Neural progenitor cell (in vitro differentiated cells): Measurements from ENCODE around the gene COL17A1. TPM values are rescaled to one million over a fixed set of nuclear protein-coding genes. Genes with fewer than 3 reads are reported as not detected.
A peak's percentile ranks its signal among the peaks of the same experiment; 100 is the strongest.

Source experiments
- DNase-seq: peaks from one replicate; pipeline ENCODE4 v3.0.0-alpha.2; 2016; ENCODE audit warnings: low spot score
- H2AFZ ChIP-seq: fragments of 200-600 bp; sonication (generic); replicated peaks from 2 replicates; pipeline ENCODE4 v1.6.1; 2016; ENCODE audit warnings: antibody characterized with exemption
- H3F3A ChIP-seq: fragments of 200-600 bp; sonication (generic); 2 replicates; pipeline ENCODE4 v1.6.1; 2016; ENCODE audit warnings: antibody characterized with exemption, low read depth
- H3K27ac ChIP-seq: fragments of 200-600 bp; sonication (generic); 2 replicates; pipeline ENCODE4 v1.5.1; 2016; ENCODE audit warnings: mild to moderate bottlenecking
- H3K27me3 ChIP-seq: fragments of 200-600 bp; sonication (generic); 2 replicates; pipeline ENCODE4 v1.6.1; 2016; ENCODE audit warnings: mild to moderate bottlenecking, moderate library complexity
- H3K36me3 ChIP-seq: fragments of 200-600 bp; sonication (generic); 2 replicates; pipeline ENCODE4 v1.5.1; 2016
- H3K4me1 ChIP-seq: fragments of 200-600 bp; sonication (generic); 2 replicates; pipeline ENCODE4 v1.6.1; 2016; ENCODE audit warnings: mixed run types
- H3K4me2 ChIP-seq: fragments of 200-600 bp; sonication (generic); 2 replicates; pipeline ENCODE4 v1.6.1; 2016
- H3K4me3 ChIP-seq: fragments of 200-600 bp; sonication (generic); 2 replicates; pipeline ENCODE4 v1.5.1; 2016
- H3K79me2 ChIP-seq: fragments of 200-600 bp; sonication (generic); 2 replicates; pipeline ENCODE4 v1.6.1; 2016; ENCODE audit warnings: low read depth
- H3K9ac ChIP-seq: fragments of 200-600 bp; sonication (generic); 2 replicates; pipeline ENCODE4 v1.6.1; 2016
- H3K9me3 ChIP-seq: fragments of 200-600 bp; sonication (generic); 2 replicates; pipeline ENCODE4 v1.5.1; 2016; ENCODE audit warnings: low read depth
- H4K20me1 ChIP-seq: fragments of 200-600 bp; sonication (generic); 2 replicates; pipeline ENCODE4 v1.6.1; 2016; ENCODE audit warnings: low read depth
- H3K27ac Mint-ChIP-seq: 3 replicates; pipeline ENCODE4 v1.8.0; 2021; ENCODE audit warnings: mixed read lengths
- H3K27me3 Mint-ChIP-seq: 2 replicates; pipeline ENCODE4 v1.8.0; 2022; ENCODE audit warnings: low read depth, mild to moderate bottlenecking, inconsistent platforms, moderate library complexity, mixed read lengths; ENCODE audit not compliant: insufficient read depth
- H3K36me3 Mint-ChIP-seq: 3 replicates; pipeline ENCODE4 v1.8.0; 2021; ENCODE audit warnings: mixed read lengths
- H3K4me1 Mint-ChIP-seq: 3 replicates; pipeline ENCODE4 v1.8.0; 2021; ENCODE audit warnings: mixed read lengths
- H3K4me3 Mint-ChIP-seq: 3 replicates; pipeline ENCODE4 v1.8.0; 2021; ENCODE audit warnings: mild to moderate bottlenecking, moderate library complexity, mixed read lengths
- H3K9me3 Mint-ChIP-seq: 3 replicates; pipeline ENCODE4 v1.8.0; 2020; ENCODE audit warnings: mixed read lengths
- EZH2 ChIP-seq: fragments of 200-600 bp; sonication (generic); IDR thresholded peaks from 2 replicates; pipeline ENCODE4 v1.6.1; 2017; ENCODE audit warnings: antibody characterized with exemption, mild to moderate bottlenecking, moderate library complexity
- EZH2phosphoT487 ChIP-seq: fragments of 200-600 bp; sonication (generic); IDR thresholded peaks from 2 replicates; pipeline ENCODE4 v1.6.1; 2017; ENCODE audit warnings: antibody characterized with exemption
- total RNA-seq: library from RNA; depleted of rRNA; stranded (reverse); fragments of >200 nt; gene quantifications from 2 replicates; pipeline ENCODE4 v1.2.3, GENCODE V29; 2015; ENCODE audit warnings: low replicate concordance
- TF ChIP-seq, protein P1 (sequence below): fragments of 200-600 bp; sonication (generic); IDR thresholded peaks from 2 replicates; pipeline ENCODE4 v1.5.1; 2017; ENCODE audit warnings: antibody characterized with exemption, mild to moderate bottlenecking

Gene COL17A1
- total RNA-seq, 1 donor from 2014 or later: 2.3 TPM

DNA sequence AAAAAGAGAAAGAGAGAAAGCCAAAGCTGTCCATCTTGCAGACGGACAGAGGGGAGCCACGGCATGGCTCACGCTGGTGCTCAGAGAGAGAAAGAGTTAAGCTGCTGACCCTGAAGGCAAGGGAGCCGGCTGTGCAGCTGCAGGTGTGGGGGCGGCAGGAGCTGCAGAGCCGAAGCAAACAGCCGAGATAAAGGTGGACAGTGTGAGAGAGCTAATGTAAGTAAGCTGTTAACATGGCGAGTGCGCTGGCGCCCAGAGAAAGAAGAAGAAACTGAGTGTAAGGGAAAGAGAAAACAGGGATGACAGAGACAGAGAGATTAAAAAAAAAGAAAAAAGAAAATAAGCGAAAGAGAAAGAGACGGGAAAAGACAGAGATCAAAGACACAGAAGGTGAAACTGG lies 18.2 kb downstream of the COL17A1 start:
- Mint-ChIP-seq H3K9me3 (no peaks in the 10 kb centered on the region), H3K4me3 (peak overlapping the region; percentile 64), H3K27ac (peak overlapping the region; percentile 18), H3K27me3 (no peaks in the 10 kb centered on the region), H3K4me1 (peaks cover 23% of the 10 kb centered on the region), H3K36me3 (no peaks in the 10 kb centered on the region)
- TF ChIP-seq EZH2phosphoT487 (no peak), EZH2 (no peak)
- TF ChIP-seq, protein P1, sequence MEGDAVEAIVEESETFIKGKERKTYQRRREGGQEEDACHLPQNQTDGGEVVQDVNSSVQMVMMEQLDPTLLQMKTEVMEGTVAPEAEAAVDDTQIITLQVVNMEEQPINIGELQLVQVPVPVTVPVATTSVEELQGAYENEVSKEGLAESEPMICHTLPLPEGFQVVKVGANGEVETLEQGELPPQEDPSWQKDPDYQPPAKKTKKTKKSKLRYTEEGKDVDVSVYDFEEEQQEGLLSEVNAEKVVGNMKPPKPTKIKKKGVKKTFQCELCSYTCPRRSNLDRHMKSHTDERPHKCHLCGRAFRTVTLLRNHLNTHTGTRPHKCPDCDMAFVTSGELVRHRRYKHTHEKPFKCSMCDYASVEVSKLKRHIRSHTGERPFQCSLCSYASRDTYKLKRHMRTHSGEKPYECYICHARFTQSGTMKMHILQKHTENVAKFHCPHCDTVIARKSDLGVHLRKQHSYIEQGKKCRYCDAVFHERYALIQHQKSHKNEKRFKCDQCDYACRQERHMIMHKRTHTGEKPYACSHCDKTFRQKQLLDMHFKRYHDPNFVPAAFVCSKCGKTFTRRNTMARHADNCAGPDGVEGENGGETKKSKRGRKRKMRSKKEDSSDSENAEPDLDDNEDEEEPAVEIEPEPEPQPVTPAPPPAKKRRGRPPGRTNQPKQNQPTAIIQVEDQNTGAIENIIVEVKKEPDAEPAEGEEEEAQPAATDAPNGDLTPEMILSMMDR: no peak
- H2AFZ ChIP-seq: peak overlapping the region; percentile 78
- H3K4me3 ChIP-seq: peak overlapping the region; percentile 33
- H3K9ac ChIP-seq: no peak overlapping the region
- peak; percentile 74 for DNase-seq
- peak overlapping the region; percentile 78 for H3K4me2 ChIP-seq
- H4K20me1 ChIP-seq: no peaks in the 10 kb centered on the region
- H3K27ac ChIP-seq: peak overlapping the region; percentile 64
- H3K36me3 ChIP-seq: no peaks in the 10 kb centered on the region
- H3K4me1 ChIP-seq: peaks cover 44% of the 10 kb centered on the region
- no peaks in the 10 kb centered on the region for H3K9me3 ChIP-seq
- H3F3A ChIP-seq: peaks cover 39% of the 10 kb centered on the region
- H3K27me3 ChIP-seq: no peaks in the 10 kb centered on the region
- no peaks in the 10 kb centered on the region for H3K79me2 ChIP-seq

DNA sequence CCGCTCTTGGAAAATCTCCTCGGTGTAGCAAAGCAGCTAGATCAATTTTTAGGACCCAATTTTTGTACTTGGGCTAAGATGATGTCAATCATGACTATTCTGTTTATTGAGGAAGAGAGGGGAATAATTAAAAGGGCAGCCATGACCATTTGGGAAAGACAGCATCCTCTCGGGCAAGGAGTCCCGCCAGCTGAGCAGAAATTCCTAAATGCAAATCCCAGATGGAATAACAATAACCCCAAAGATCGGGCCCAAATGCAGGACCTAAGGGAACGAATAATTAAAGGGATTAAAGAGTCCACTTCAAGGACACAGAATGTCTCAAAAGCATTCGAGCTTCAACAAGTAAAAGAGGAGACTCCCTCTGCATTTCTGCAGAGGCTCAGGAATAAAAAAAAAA lies 18.7 kb downstream of the COL17A1 start:
- peak overlapping the region; percentile 54 for H3K4me3 Mint-ChIP-seq
- Histone ChIP-seq H3K4me2 (peak overlapping the region; percentile 78), H3K9me3 (no peaks in the 10 kb centered on the region), H4K20me1 (no peaks in the 10 kb centered on the region), H3K79me2 (no peaks in the 10 kb centered on the region), H3K36me3 (no peaks in the 10 kb centered on the region), H3K4me3 (peak overlapping the region; percentile 33), H3F3A (peaks cover 39% of the 10 kb centered on the region), H3K27me3 (no peaks in the 10 kb centered on the region), H3K9ac (no peak overlapping the region), H3K4me1 (peaks cover 44% of the 10 kb centered on the region), H3K27ac (peak overlapping the region; percentile 64), H2AFZ (peak overlapping the region; percentile 78)
- peak; percentile 43 for DNase-seq
- H3K36me3 Mint-ChIP-seq: no peaks in the 10 kb centered on the region
- H3K9me3 Mint-ChIP-seq: no peaks in the 10 kb centered on the region
- H3K27me3 Mint-ChIP-seq: no peaks in the 10 kb centered on the region
- no peak overlapping the region for H3K27ac Mint-ChIP-seq
- H3K4me1 Mint-ChIP-seq: peaks cover 23% of the 10 kb centered on the region
- no peak for TF ChIP-seq EZH2
- TF ChIP-seq, protein P1: no peak
- no peak for TF ChIP-seq EZH2phosphoT487

DNA sequence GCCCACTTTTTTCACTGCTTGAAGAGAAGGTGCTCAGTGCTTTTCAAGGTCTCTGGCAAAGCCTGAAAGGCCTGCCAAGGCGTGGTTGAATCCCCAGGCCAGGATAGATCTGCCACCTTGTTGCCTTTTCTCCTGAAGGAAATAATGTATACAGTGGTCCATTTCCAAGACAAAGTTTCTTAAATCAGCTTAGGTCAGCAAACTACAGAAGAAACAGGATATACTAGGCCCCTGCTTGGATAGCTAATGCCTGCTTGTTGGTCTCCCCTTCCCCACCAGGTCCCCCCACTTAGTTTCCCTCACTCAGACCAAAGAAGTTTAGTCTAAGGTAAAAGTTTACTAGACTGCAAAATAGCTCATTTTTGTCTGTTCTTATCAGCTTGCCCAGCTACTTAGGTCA lies 19.9 kb downstream of the COL17A1 start:
- Histone ChIP-seq H3F3A (peaks cover 39% of the 10 kb centered on the region), H2AFZ (no peak overlapping the region), H3K36me3 (no peaks in the 10 kb centered on the region), H3K27ac (no peak overlapping the region), H3K4me2 (no peak overlapping the region), H3K9me3 (no peaks in the 10 kb centered on the region), H3K4me3 (no peak overlapping the region), H3K4me1 (peaks cover 44% of the 10 kb centered on the region), H3K79me2 (no peaks in the 10 kb centered on the region), H4K20me1 (no peaks in the 10 kb centered on the region), H3K9ac (no peak overlapping the region), H3K27me3 (no peaks in the 10 kb centered on the region)
- no peak overlapping the region for H3K27ac Mint-ChIP-seq
- no peak for DNase-seq
- H3K4me3 Mint-ChIP-seq: no peak overlapping the region
- H3K36me3 Mint-ChIP-seq: no peaks in the 10 kb centered on the region
- peaks cover 23% of the 10 kb centered on the region for H3K4me1 Mint-ChIP-seq
- no peaks in the 10 kb centered on the region for H3K9me3 Mint-ChIP-seq
- TF ChIP-seq EZH2phosphoT487: no peak
- H3K27me3 Mint-ChIP-seq: no peaks in the 10 kb centered on the region

DNA sequence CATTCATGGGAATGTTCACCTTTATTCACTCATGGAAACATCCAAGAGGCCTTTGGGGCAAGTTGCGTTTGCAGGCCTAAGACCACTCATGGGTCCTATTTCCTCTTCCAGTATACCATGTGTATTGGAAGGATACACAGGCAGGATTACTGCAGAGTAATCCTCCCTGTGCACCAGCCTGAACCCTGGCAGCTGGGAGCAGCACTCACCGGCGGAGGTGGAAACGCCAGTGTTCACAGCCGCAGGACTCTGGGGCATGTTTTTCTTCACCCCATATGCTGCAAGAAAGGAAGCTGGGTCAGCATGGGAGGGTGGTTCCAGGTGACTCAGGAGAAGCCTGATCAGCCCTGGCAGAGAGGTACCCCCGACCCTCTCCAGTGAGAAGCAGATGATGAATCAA lies 24.5 kb downstream of the COL17A1 start:
- Mint-ChIP-seq H3K27me3 (peaks cover 2% of the 10 kb centered on the region), H3K9me3 (no peaks in the 10 kb centered on the region), H3K4me1 (peaks cover 20% of the 10 kb centered on the region), H3K27ac (no peak overlapping the region), H3K36me3 (no peaks in the 10 kb centered on the region), H3K4me3 (no peak overlapping the region)
- Histone ChIP-seq H3K9ac (no peak overlapping the region), H2AFZ (no peak overlapping the region), H3K4me1 (peaks cover 36% of the 10 kb centered on the region), H3K4me3 (no peak overlapping the region), H3K9me3 (no peaks in the 10 kb centered on the region), H3K4me2 (no peak overlapping the region), H3K79me2 (no peaks in the 10 kb centered on the region), H3K36me3 (no peaks in the 10 kb centered on the region), H3F3A (peaks cover 35% of the 10 kb centered on the region), H3K27ac (no peak overlapping the region), H4K20me1 (no peaks in the 10 kb centered on the region), H3K27me3 (no peaks in the 10 kb centered on the region)
- no peak for TF ChIP-seq EZH2
- no peak for TF ChIP-seq EZH2phosphoT487
- TF ChIP-seq, protein P1: no peak
- no peak for DNase-seq
